HepG2 (cell line): ENCODE data around the gene CKAP5. TPM values are rescaled to one million over a fixed set of nuclear protein-coding genes. Genes with fewer than 3 reads are reported as not detected.

Experiments
- CEBPB ChIP-seq: IDR thresholded peaks from 2 replicates; pipeline ENCODE4 v1.6.1; 2011; ENCODE audit warnings: low read depth, low read length, improper control_type of control experiment, borderline replicate concordance
- CHD4 ChIP-seq: fragments of 200-600 bp; sonication (generic); IDR thresholded peaks from 2 replicates; pipeline ENCODE4 v1.7.0; 2017; ENCODE audit warnings: mild to moderate bottlenecking, low read length, borderline replicate concordance
- CREB3 ChIP-seq: sonication (generic); formaldehyde crosslinking; IDR thresholded peaks from 2 replicates; pipeline ENCODE4 v1.5.0; 2020; ENCODE audit warnings: missing genetic modification reagents
- E2F1 ChIP-seq: sonication (generic); formaldehyde crosslinking; IDR thresholded peaks from 2 replicates; pipeline ENCODE4 v1.5.0; 2020; ENCODE audit warnings: missing genetic modification reagents
- ERF ChIP-seq: IDR thresholded peaks from 2 replicates; pipeline ENCODE4 v1.6.1; 2018; ENCODE audit warnings: missing biosample characterization, missing genetic modification reagents
- KMT2A ChIP-seq: sonication (generic); formaldehyde crosslinking; IDR thresholded peaks from 2 replicates; pipeline ENCODE4 v1.4.0; 2020; ENCODE audit warnings: missing genetic modification reagents
- NCOA2 ChIP-seq: sonication (generic); formaldehyde crosslinking; IDR thresholded peaks from 2 replicates; pipeline ENCODE4 v1.8.0; 2022; ENCODE audit warnings: inconsistent platforms
- NCOR1 ChIP-seq: fragments of 200-600 bp; sonication (generic); IDR thresholded peaks from 2 replicates; pipeline ENCODE4 v1.7.0; 2017; ENCODE audit warnings: antibody characterized with exemption, low read length, borderline replicate concordance
- PHF20 ChIP-seq: sonication (generic); formaldehyde crosslinking; IDR thresholded peaks from 2 replicates; pipeline ENCODE4 v1.5.0; 2020; ENCODE audit warnings: mild to moderate bottlenecking, missing genetic modification reagents
- POLR2G ChIP-seq: fragments of 200-400 bp; formaldehyde crosslinking; IDR thresholded peaks from 2 replicates; pipeline ENCODE4 v1.6.1; 2018; ENCODE audit warnings: mild to moderate bottlenecking, low read depth, low read length, moderate library complexity
- PRDM10 ChIP-seq: sonication (generic); formaldehyde crosslinking; IDR thresholded peaks from 2 replicates; pipeline ENCODE4 v1.4.0; 2020; ENCODE audit warnings: low read depth, missing genetic modification reagents
- RCOR2 ChIP-seq: IDR thresholded peaks from 2 replicates; pipeline ENCODE4 v1.6.1; 2016; ENCODE audit warnings: missing biosample characterization, missing genetic modification reagents
- RXRA ChIP-seq: sonication (generic); formaldehyde crosslinking; IDR thresholded peaks from 2 replicates; pipeline ENCODE4 v1.5.1; 2020; ENCODE audit warnings: missing genetic modification reagents
- SOX6 ChIP-seq, 2 experiments: fragments of 450-650 bp in 1 of 2; sonication (generic) in 1 of 2; formaldehyde crosslinking in 1 of 2; IDR thresholded peaks; 2 replicates each; pipeline versions ENCODE4 v1.4.0 to v1.6.1; 2017 to 2020; ENCODE audit warnings: antibody characterized with exemption in 1 of 2, mild to moderate bottlenecking in 1 of 2, missing genetic modification reagents in 1 of 2
- ZBTB14 ChIP-seq: sonication (generic); formaldehyde crosslinking; IDR thresholded peaks from 2 replicates; pipeline ENCODE4 v1.4.0; 2020; ENCODE audit warnings: missing genetic modification reagents
- ZFP90 ChIP-seq: sonication (generic); formaldehyde crosslinking; IDR thresholded peaks from 2 replicates; pipeline ENCODE4 v1.8.0; 2022; ENCODE audit warnings: missing genetic modification reagents, mild to moderate bottlenecking, inconsistent platforms, borderline replicate concordance
- ZFY ChIP-seq: sonication (generic); formaldehyde crosslinking; IDR thresholded peaks from 2 replicates; pipeline ENCODE4 v1.4.0; 2020; ENCODE audit warnings: missing genetic modification reagents
- ZNF225 ChIP-seq: sonication (generic); formaldehyde crosslinking; IDR thresholded peaks from 2 replicates; pipeline ENCODE4 v1.4.0; 2020; ENCODE audit warnings: mild to moderate bottlenecking, missing genetic modification reagents
- ZNF496 ChIP-seq: sonication (generic); formaldehyde crosslinking; IDR thresholded peaks from 2 replicates; pipeline ENCODE4 v1.8.1; 2023; ENCODE audit warnings: mild to moderate bottlenecking, moderate library complexity, missing genetic modification reagents; ENCODE audit not compliant: insufficient replicate concordance
- ZNF678 ChIP-seq: sonication (generic); formaldehyde crosslinking; IDR thresholded peaks from 2 replicates; pipeline ENCODE4 v1.4.0; 2020; ENCODE audit warnings: mild to moderate bottlenecking, missing genetic modification reagents
- ZNF737 ChIP-seq: sonication (generic); formaldehyde crosslinking; IDR thresholded peaks from 2 replicates; pipeline ENCODE4 v1.5.0; 2020; ENCODE audit warnings: missing genetic modification reagents, mild to moderate bottlenecking, borderline replicate concordance
- ZNF746 ChIP-seq: sonication (generic); formaldehyde crosslinking; IDR thresholded peaks from 2 replicates; pipeline ENCODE4 v1.8.0; 2022; ENCODE audit warnings: mild to moderate bottlenecking, missing genetic modification reagents
- ZNF768 ChIP-seq: sonication (generic); formaldehyde crosslinking; IDR thresholded peaks from 2 replicates; pipeline ENCODE4 v1.4.0; 2020; ENCODE audit warnings: missing genetic modification reagents
- ZSCAN25 ChIP-seq: sonication (generic); formaldehyde crosslinking; IDR thresholded peaks from 2 replicates; pipeline ENCODE4 v1.8.0; 2022; ENCODE audit warnings: mild to moderate bottlenecking, missing genetic modification reagents
- polyA plus RNA-seq, 8 experiments: library from polyadenylated mRNA; depleted of rRNA in 3 of 8; stranded (reverse) in 7 of 8; unstranded in 1 of 8; fragments of >200 nt; fragmentation: Illumina TruSeq in 4 of 8; extraction: Trizol in 4 of 8; gene quantifications; 2 replicates each; pipeline versions ENCODE4 v1.2.1 to v1.2.3, GENCODE V29; 2011 to 2016; ENCODE audit warnings: low read depth in 4 of 8, missing spikeins in 1 of 8, mixed read lengths in 1 of 8; ENCODE audit not compliant: insufficient read depth in 1 of 8
- total RNA-seq, 5 experiments: library from RNA; depleted of rRNA; stranded (reverse); fragments of >200 nt; fragmentation: Illumina TruSeq; extraction: Trizol; gene quantifications; 2 replicates each; pipeline ENCODE4 v1.2.3, GENCODE V29; 2016; ENCODE audit warnings: low read depth in 1 of 5

The CKAP5 gene
- total and polyA plus RNA-seq, 2 of the 13 experiments (the other 11 are each of a cell fraction or from before 2014, with no cell fraction given), result 79.2 to 103 TPM

GRCh38 chr11:46826310-46827044, 19.6 kb downstream of the CKAP5 start (continued):
- TF ChIP-seq ZBTB14 (CRISPR knock-in tag), result no peak
- no peak for TF ChIP-seq ZNF225 (CRISPR knock-in tag)
- TF ChIP-seq ZFY (CRISPR knock-in tag), result peak; percentile 39
- TF ChIP-seq ZNF678 (CRISPR knock-in tag), result 0 out of 2 replicates have a peak, but pooled peaks have one; percentile 7
- TF ChIP-seq ZNF746 (CRISPR knock-in tag), result no peak
- peak; percentile 45; the same call in 1 of the 2 replicates for TF ChIP-seq NCOA2 (CRISPR knock-in tag)
- TF ChIP-seq ZNF768 (CRISPR knock-in tag), result peak; percentile 58; the same call in 1 of the 2 replicates
- no peak for TF ChIP-seq ZNF737 (CRISPR knock-in tag)
- TF ChIP-seq POLR2G, result no peak
- TF ChIP-seq RXRA (CRISPR knock-in tag), result peak; percentile 98
- TF ChIP-seq CEBPB, result no peak
- no peak for TF ChIP-seq CHD4
- no peak for TF ChIP-seq E2F1 (CRISPR knock-in tag)
- no peak for TF ChIP-seq ZSCAN25 (CRISPR knock-in tag)
- TF ChIP-seq CREB3, result no peak
- TF ChIP-seq NCOR1, result no peak; the same call in 1 of the 2 replicates
- peak; percentile 45; the same call in 1 of the 2 replicates for TF ChIP-seq ERF (CRISPR knock-in tag)
- TF ChIP-seq ZNF496 (CRISPR knock-in tag), result no peak
- peak; percentile 94 for TF ChIP-seq KMT2A (CRISPR knock-in tag)
- TF ChIP-seq RCOR2, result no peak
- TF ChIP-seq PRDM10 (CRISPR knock-in tag), result 0 out of 2 replicates have a peak, but pooled peaks have one; percentile 19
- TF ChIP-seq ZFP90 (CRISPR knock-in tag), result no peak
- no peak for TF ChIP-seq SOX6 (IDR thresholded peaks at IDR 0.05)
- TF ChIP-seq SOX6 (CRISPR knock-in tag; IDR thresholded peaks at IDR 0.05), result peak; percentile 85
- no peak; the same call in 1 of the 2 replicates for TF ChIP-seq PHF20 (CRISPR knock-in tag)
